GM12878 (cell line): ENCODE results near the gene SLC2A4. TPM values are rescaled to one million over a fixed set of nuclear protein-coding genes. Genes with fewer than 3 reads are reported as not detected.

ENCODE experiments used
- ATAC-seq: fragments of 200-7000 bp; cut with Tn5 transposase; 3 replicates; pipeline ENCODE4 v1.9.1; 2020; ENCODE audit warnings: mild to moderate bottlenecking, moderate library complexity
- BruUV-seq: library from RNA; stranded (reverse); fragments of 400-500 nt; replicated peaks from 2 replicates; lab custom pipeline; 2021; lab: Mats Ljungman, UMichigan
- CTCF ChIA-PET: fragments of 300-600 bp; sonication (Branson Sonifier 250); formaldehyde crosslinking; extraction: SDS; loops from one replicate; lab custom pipeline; 2021; ENCODE audit warnings: inconsistent platforms; lab: Yijun Ruan, JAX
- POLR2A ChIA-PET: fragments of 350-600 bp; formaldehyde crosslinking; extraction: SDS; loops from one replicate; lab custom pipeline; 2021; ENCODE audit warnings: inconsistent platforms; lab: Charles Lee
- RAD21 ChIA-PET: fragments of 300-600 bp; sonication (Branson Sonifier 250); formaldehyde crosslinking; loops from one replicate; lab custom pipeline; 2023; ENCODE audit warnings: antibody characterized with exemption; ENCODE audit not compliant: unreplicated experiment; lab: Charles Lee
- SMC1A ChIA-PET: fragments of 300-600 bp; sonication (Branson Sonifier 250); formaldehyde crosslinking; loops from one replicate; lab custom pipeline; 2023; ENCODE audit not compliant: unreplicated experiment, uncharacterized antibody; lab: Charles Lee
- DNase-seq: peaks from one replicate; pipeline ENCODE4 v3.0.0-alpha.2; 2011; ENCODE audit warnings: low read depth, low spot score
- FAIRE-seq: peaks from 3 replicates; lab custom pipeline; 2011; peaks lifted over from hg19 to GRCh38; lab: Jason Lieb, UNC
- H2AFZ ChIP-seq: 2 replicates; pipeline ENCODE4 v1.6.0; 2011; ENCODE audit warnings: low read depth, low read length, control low read depth; ENCODE audit not compliant: control insufficient read depth
- H3K27ac ChIP-seq: 2 replicates; pipeline ENCODE4 v1.5.1; 2011; ENCODE audit warnings: control low read depth; ENCODE audit not compliant: control insufficient read depth, insufficient read depth
- H3K27me3 ChIP-seq, 2 experiments: replicated peaks in 1 of 2; 2 replicates each; pipeline versions ENCODE4 v1.6.0 to v1.6.1; 2011; ENCODE audit warnings: low read length in 1 of 2; ENCODE audit not compliant: control insufficient read depth in 2 of 2, insufficient read depth in 2 of 2
- H3K36me3 ChIP-seq, 2 experiments: 2 replicates each; pipeline ENCODE4 v1.5.1; 2011; ENCODE audit warnings: low read length in 1 of 2; ENCODE audit not compliant: control insufficient read depth in 2 of 2, insufficient read depth in 2 of 2
- H3K4me1 ChIP-seq: 2 replicates; pipeline ENCODE4 v1.6.1; 2011; ENCODE audit warnings: mild to moderate bottlenecking, low read length, moderate library complexity, mixed read lengths; ENCODE audit not compliant: control insufficient read depth, insufficient read depth
- H3K4me2 ChIP-seq: 2 replicates; pipeline ENCODE4 v1.6.0; 2011; ENCODE audit warnings: control low read depth; ENCODE audit not compliant: control insufficient read depth, insufficient read depth
- H3K4me3 ChIP-seq: fragments of 200-600 bp; sonication (generic); 2 replicates; pipeline ENCODE4 v1.5.1; 2016
- H3K79me2 ChIP-seq: 2 replicates; pipeline ENCODE4 v1.6.0; 2011; ENCODE audit warnings: low read length; ENCODE audit not compliant: control insufficient read depth, insufficient read depth
- H3K9ac ChIP-seq: 2 replicates; pipeline ENCODE4 v1.8.0; 2011; ENCODE audit warnings: low read length, control low read depth, mixed read lengths; ENCODE audit not compliant: control insufficient read depth, insufficient read depth
- H3K9me3 ChIP-seq: replicated peaks from 3 replicates; pipeline ENCODE4 v1.5.1; 2011; ENCODE audit warnings: mild to moderate bottlenecking, low read length; ENCODE audit not compliant: control insufficient read depth, insufficient read depth
- H4K20me1 ChIP-seq: 2 replicates; pipeline ENCODE4 v1.6.0; 2011; ENCODE audit not compliant: control insufficient read depth, insufficient read depth
- CREB1 ChIP-seq: IDR thresholded peaks from 2 replicates; pipeline ENCODE4 v1.6.1; 2012; ENCODE audit warnings: low read depth, mild to moderate bottlenecking, inconsistent platforms
- IKZF2 ChIP-seq, 2 experiments: fragments of 450-650 bp; IDR thresholded peaks; 2 replicates each; pipeline ENCODE4 v1.6.1; 2017; ENCODE audit warnings: mild to moderate bottlenecking in 2 of 2, moderate library complexity in 2 of 2
- MLLT1 ChIP-seq: fragments of 450-650 bp; IDR thresholded peaks from 2 replicates; pipeline ENCODE4 v1.6.1; 2016; ENCODE audit warnings: mild to moderate bottlenecking
- RELA ChIP-seq: fragments of 450-650 bp; IDR thresholded peaks from 2 replicates; pipeline ENCODE4 v1.8.0; 2014; ENCODE audit warnings: borderline replicate concordance; ENCODE audit not compliant: partially characterized antibody
- SMAD1 ChIP-seq: fragments of 450-650 bp; IDR thresholded peaks from 2 replicates; pipeline ENCODE4 v1.6.1; 2018; ENCODE audit warnings: mild to moderate bottlenecking, low read depth; ENCODE audit not compliant: partially characterized antibody
- ZNF274 ChIP-seq: IDR thresholded peaks from one replicate; pipeline ENCODE4 v1.8.0; 2011; ENCODE audit not compliant: insufficient read length, insufficient read depth
- ZNF592 ChIP-seq: fragments of 450-650 bp; IDR thresholded peaks from 2 replicates; pipeline ENCODE4 v1.6.1; 2017; ENCODE audit warnings: mild to moderate bottlenecking, moderate library complexity
- WGBS: methylation state at CpG from one replicate; pipeline ENCODE4 v1.1.6; 2016; ENCODE audit warnings: low lambda C conversion rate; ENCODE audit not compliant: insufficient replicate concordance, insufficient coverage; ENCODE audit errors: missing lambda C conversion rate; 5-methylcytosine and 5-hydroxymethylcytosine counted together
- in situ Hi-C: fragments of 300-500 bp; cut with MboI; formaldehyde crosslinking; loops from 9 replicates; pipeline ENCODE4 v1.14.3; 2018; ENCODE audit warnings: mixed read lengths
- intact Hi-C: fragments of 100-400 bp; cut with micrococcal nuclease; formaldehyde crosslinking; loops from one replicate; pipeline ENCODE4 v1.14.2; 2022; ENCODE audit not compliant: unreplicated experiment
- polyA plus RNA-seq, 11 experiments: library from polyadenylated mRNA; depleted of rRNA in 4 of 11; unstranded in 6 of 11; stranded (reverse) in 5 of 11; fragments of >200 nt; fragmentation: Nextera tagmentation in 4 of 11; fragmentation: Illumina TruSeq in 1 of 11; extraction: Ambion mirVana in 4 of 11; extraction: Trizol in 1 of 11; gene quantifications; 1 replicate in 1 of 11; 2 replicates in 10 of 11; pipeline versions ENCODE4 v1.2.1 to v1.2.3, GENCODE V29; 2011 to 2016; ENCODE audit warnings: inconsistent platforms in 2 of 11, missing spikeins in 2 of 11, low read depth in 1 of 11
- total RNA-seq, 4 experiments: library from RNA; depleted of rRNA in 3 of 4; stranded (reverse); fragments of >200 nt in 3 of 4; fragmentation: Illumina TruSeq in 1 of 4; extraction: Trizol in 1 of 4; gene quantifications; 2 replicates each; pipeline versions ENCODE4 v1.2.1 to v1.2.3, GENCODE V29; 2013 to 2021

SLC2A4 gene
- total and polyA plus RNA-seq, 10 of the 15 experiments (the other 5 are each of a cell fraction or from before 2014, with no cell fraction given), result 0.03 to 0.23 (median 0.04) TPM; not detected in 4

GRCh38 chr17:7232114-7232513 is 49.4 kb upstream of the SLC2A4 start:
- Histone ChIP-seq H3K9me3 (no peaks in the 10 kb centered on the region), H3K4me1 (peaks cover 20% of the 10 kb centered on the region), H3K27me3 (no peaks in the 10 kb centered on the region), H2AFZ (no peak overlapping the region), H3K9ac (no peak overlapping the region), H4K20me1 (no peaks in the 10 kb centered on the region), H3K4me3 (peak overlapping the region; percentile 55; the same call in 1 of the 2 replicates), H3K79me2 (peaks cover 38% of the 10 kb centered on the region)
- FAIRE-seq, result no peak
- in situ Hi-C loops, result no loop called here
- CTCF ChIA-PET, result interaction anchor here (0.7 to 6.6 kb wide), 3 partner anchors 10 to 961 kb away, joined by 3 to 50 read pairs (median 3); partner anchors contain the start of genes ACADVL, DLG4 and GABARAP
- SMC1A ChIA-PET, result interaction anchor here (0.6 kb wide), 1 partner anchor 283 kb away, joined by 3 read pairs; no protein-coding TSS in a partner anchor
- BruUV-seq, result TSS peak; percentile 41
- WGBS, result 78% methylated on average over 5 of the region's 5 CpGs
- POLR2A ChIA-PET, result interaction anchor here (0.6 to 5.1 kb wide), 2 partner anchors 10 to 11 kb away, joined by 4 to 60 read pairs; partner anchors contain the start of genes ACADVL and DLG4
- TF ChIP-seq MLLT1 (0 out of 2 replicates have a peak, but pooled peaks have one; percentile 12), ZNF274 (no peak)
- TF ChIP-seq, all 136 proteins: peak for 1
- intact Hi-C loops, result no loop called here
- ATAC-seq (no peak), DNase-seq (no peak)
- H3K27ac ChIP-seq, result no peak overlapping the region
- RAD21 ChIA-PET, result interaction anchor here (1.1 kb wide), 1 partner anchor 13 kb away, joined by 3 read pairs; no protein-coding TSS in a partner anchor
- peak overlapping the region; percentile 91 for H3K4me2 ChIP-seq
- peaks cover 16 to 26% of the 10 kb centered on the region in 2 experiments for H3K36me3 ChIP-seq

- Histone ChIP-seq H3K4me2 (peak overlapping the region; percentile 91), H3K4me1 (peaks cover 20% of the 10 kb centered on the region), H3K36me3 (peaks cover 12 to 21% of the 10 kb centered on the region in 2 experiments), H3K9ac (peak overlapping the region; percentile 95), H2AFZ (peak overlapping the region; percentile 74), H3K9me3 (no peaks in the 10 kb centered on the region), H3K27me3 (no peaks in the 10 kb centered on the region), H3K4me3 (peak overlapping the region; percentile 84), H3K79me2 (peaks cover 52% of the 10 kb centered on the region), H4K20me1 (no peaks in the 10 kb centered on the region), H3K27ac (peak overlapping the region; percentile 86)
- DNase-seq, result no peak
- POLR2A ChIA-PET, result interaction anchor here (1.0 to 5.1 kb wide), 6 partner anchors 8 to 18 kb away, joined by 3 to 60 read pairs (median 7); partner anchors contain the start of genes ACADVL, DLG4 and GABARAP
- SMC1A ChIA-PET, result interaction anchor here (1.0 to 2.1 kb wide), 3 partner anchors 9 to 16 kb away, joined by 3 to 13 read pairs (median 4); partner anchors contain the start of genes ACADVL, DLG4 and GABARAP
- in situ Hi-C loops, result no loop called here
- peak; percentile 22; the same call in 2 of the 3 replicates for ATAC-seq
- WGBS, result under 1% methylated on average over 9 of the region's 9 CpGs
- CTCF ChIA-PET, result interaction anchor here (1.5 to 6.6 kb wide), 3 partner anchors 9 to 62 kb away, joined by 3 to 50 read pairs (median 4); partner anchors contain the start of genes ACADVL, DLG4 and GABARAP
- intact Hi-C loops, result no loop called here
- no peak for FAIRE-seq
- TF ChIP-seq CREB1 (no peak), SMAD1 (no peak), IKZF2 (IDR thresholded peaks at IDR 0.05) (0 out of 4 replicates have a peak, but pooled peaks of 1 of the 2 experiments have one; percentile 21), RELA (no peak), ZNF592 (no peak)
- RAD21 ChIA-PET, result interaction anchor here (2.3 kb wide), 1 partner anchor 13 kb away, joined by 10 read pairs; no protein-coding TSS in a partner anchor
- BruUV-seq, result no TSS peak
These were observed 47.8 kb upstream of the SLC2A4 start for GRCh38 chr17:7233701-7234082.
